H1 (cell line): ENCODE results near the gene ALG11. TPM values are rescaled to one million over a fixed set of nuclear protein-coding genes. Genes with fewer than 3 reads are reported as not detected.

Source experiments
- ASH2L ChIP-seq: fragments of 200-600, 300-600 bp; sonication (generic); IDR thresholded peaks from one replicate; pipeline ENCODE4 v1.7.1; 2017; ENCODE audit warnings: low read length
- NANOG ChIP-seq: IDR thresholded peaks from 2 replicates; pipeline ENCODE4 v1.6.1; 2011; ENCODE audit warnings: low read length, low read depth, mild to moderate bottlenecking, inconsistent platforms; ENCODE audit not compliant: insufficient read depth, poor library complexity, severe bottlenecking
- POU5F1 ChIP-seq: IDR thresholded peaks from 2 replicates; pipeline ENCODE4 v1.6.1; 2011; ENCODE audit warnings: low read depth, mild to moderate bottlenecking, low read length, moderate library complexity
- SAP30 ChIP-seq: fragments of 300-600 bp; sonication (generic); IDR thresholded peaks from 2 replicates; pipeline ENCODE4 v1.7.1; 2012; ENCODE audit warnings: low read length, moderate library complexity, mild to moderate bottlenecking, inconsistent platforms; ENCODE audit not compliant: insufficient read depth, insufficient replicate concordance
- polyA plus RNA-seq, 7 experiments: library from polyadenylated mRNA; depleted of rRNA in 3 of 7; stranded (reverse) in 5 of 7; unstranded in 2 of 7; fragments of >200 nt in 5 of 7; fragments of 200-250 nt in 2 of 7; gene quantifications; 1 replicate in 5 of 7; 2 replicates in 1 of 7; 4 replicates in 1 of 7; pipeline versions ENCODE4 v1.2.1 to v1.2.3, GENCODE V29; 2011 to 2013; ENCODE audit warnings: missing spikeins in 2 of 7, mixed read lengths in 2 of 7
- total RNA-seq: library from RNA; stranded (reverse); fragmentation: NEBNext Ultra II Directional; extraction: Animal tissue kit (Norgen Biotek cat#: 25700); gene quantifications from 2 replicates; pipeline ENCODE4 v1.2.1, GENCODE V29; 2021

The ALG11 gene
- total and polyA plus RNA-seq, 2 of the 8 experiments (the other 6 are each of a cell fraction or from before 2014, with no cell fraction given): 5.2 to 39.9 TPM

DNA sequence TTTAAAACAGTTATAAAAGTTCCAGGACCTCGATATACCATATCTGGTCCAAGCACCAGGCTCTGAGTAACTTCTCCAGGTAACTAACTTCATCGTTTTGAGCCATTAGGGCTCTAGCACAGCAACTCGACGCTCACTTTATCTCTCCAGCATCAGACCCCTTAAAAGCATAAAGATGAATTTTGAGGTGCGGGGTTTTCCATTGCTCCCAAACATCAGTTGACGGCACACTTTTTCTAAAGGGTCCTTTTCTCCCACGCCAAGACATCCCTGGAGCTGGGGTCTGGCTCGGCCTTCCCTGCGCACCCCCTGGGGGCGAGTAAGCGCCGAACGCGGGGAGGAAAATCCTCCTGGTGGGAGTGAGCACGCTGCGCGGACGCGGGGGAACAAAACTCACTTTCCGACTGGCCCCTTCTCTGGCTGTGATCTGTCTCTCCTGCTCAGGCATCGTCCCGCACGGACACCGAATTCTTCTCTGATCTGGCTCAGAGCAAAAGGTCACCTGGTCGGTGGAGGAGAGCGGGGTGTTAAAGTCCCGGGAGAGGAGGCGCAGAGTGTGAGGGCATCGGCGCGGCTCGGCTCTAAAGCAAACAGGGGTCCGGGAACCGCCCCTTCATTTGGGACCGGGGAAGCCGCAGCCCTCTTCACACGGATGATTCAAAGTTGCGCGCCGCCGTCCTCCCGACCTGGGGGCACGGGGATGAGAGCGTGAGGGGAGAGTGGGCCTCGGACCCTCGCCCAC is 1.1 kb upstream of the ALG11 start, which contains the start of gene ATP7B (continued):
- TF ChIP-seq NANOG (no peak), ASH2L (no peak), POU5F1 (no peak), SAP30 (peak; percentile 44)
